MCF 10A (cell line): ENCODE measurements around the gene TRPM8. TPM values are rescaled to one million over a fixed set of nuclear protein-coding genes. Genes with fewer than 3 reads are reported as not detected.

ENCODE experiments used
- BruUV-seq: library from RNA; stranded (reverse); fragments of 400-500 nt; replicated peaks from 2 replicates; lab custom pipeline; 2021; lab: Mats Ljungman, UMichigan
- CTCF ChIA-PET: fragments of 300-600 bp; sonication (Branson Sonifier 250); formaldehyde crosslinking; extraction: SDS; loops from one replicate; lab custom pipeline; 2021; ENCODE audit warnings: antibody characterized with exemption, inconsistent platforms; lab: Yijun Ruan, JAX
- POLR2A ChIA-PET: fragments of 300-600, 350-650 bp; sonication (Branson Sonifier 250); formaldehyde crosslinking; extraction: SDS; loops from one replicate; lab custom pipeline; 2020; ENCODE audit warnings: antibody characterized with exemption, inconsistent platforms; lab: Yijun Ruan, JAX
- DNase-seq: peaks from one replicate; pipeline ENCODE4 v3.0.0-alpha.2; 2018; ENCODE audit not compliant: unreplicated experiment
- H3K27ac Mint-ChIP-seq: one replicate; pipeline ENCODE4 v1.8.0; 2022; ENCODE audit warnings: mild to moderate bottlenecking, low read depth, mixed read lengths; ENCODE audit not compliant: unreplicated experiment
- H3K27me3 Mint-ChIP-seq: one replicate; pipeline ENCODE4 v1.8.0; 2022; ENCODE audit warnings: mixed read lengths; ENCODE audit not compliant: insufficient read depth, unreplicated experiment
- H3K36me3 Mint-ChIP-seq: one replicate; pipeline ENCODE4 v1.8.0; 2022; ENCODE audit warnings: mild to moderate bottlenecking, moderate library complexity, mixed read lengths; ENCODE audit not compliant: insufficient read depth, unreplicated experiment
- H3K4me1 Mint-ChIP-seq: one replicate; pipeline ENCODE4 v1.8.0; 2022; ENCODE audit warnings: mixed read lengths; ENCODE audit not compliant: insufficient read depth, unreplicated experiment
- H3K4me3 Mint-ChIP-seq: one replicate; pipeline ENCODE4 v1.8.0; 2022; ENCODE audit warnings: mild to moderate bottlenecking, moderate library complexity, mixed read lengths; ENCODE audit not compliant: unreplicated experiment
- H3K9me3 Mint-ChIP-seq: one replicate; pipeline ENCODE4 v1.8.0; 2022; ENCODE audit warnings: mixed read lengths; ENCODE audit not compliant: unreplicated experiment
- intact Hi-C: fragments of 100-400 bp; cut with micrococcal nuclease; formaldehyde crosslinking; loops from 2 replicates; pipeline ENCODE4 v1.14.1; 2022
- total RNA-seq: library from RNA; stranded (reverse); gene quantifications from 2 replicates; pipeline ENCODE4 v1.2.3, GENCODE V29; 2022
- TF ChIP-seq, protein P1 (sequence below): fragments of 200-600 bp; IDR thresholded peaks from one replicate; pipeline ENCODE4 v1.8.0; 2022; ENCODE audit warnings: antibody characterized with exemption, mild to moderate bottlenecking; ENCODE audit not compliant: unreplicated experiment

TRPM8 gene
- total RNA-seq, 1 experiment from 2014 or later: not detected

DNA sequence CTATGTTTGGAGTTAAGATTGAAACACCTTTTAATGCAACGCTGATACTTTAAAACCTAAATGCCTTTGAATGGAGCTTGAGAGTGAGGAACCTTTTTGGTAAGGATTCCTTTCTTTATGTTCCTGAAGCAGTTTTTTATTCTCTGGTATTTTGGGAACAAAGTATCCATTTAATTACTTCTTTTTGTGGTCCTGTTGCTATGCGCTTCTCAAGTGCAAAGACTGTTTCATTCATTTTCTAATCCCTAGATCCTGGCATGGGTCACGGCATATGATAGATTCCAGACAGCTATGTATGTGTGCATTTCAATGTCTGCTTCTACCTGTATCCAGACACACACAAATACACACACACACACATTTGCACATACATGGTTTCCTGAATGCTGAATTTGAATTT is 28.0 kb downstream of the TRPM8 start:
- Mint-ChIP-seq H3K27ac (no peak overlapping the region), H3K36me3 (no peaks in the 10 kb centered on the region), H3K9me3 (no peaks in the 10 kb centered on the region), H3K27me3 (peaks cover 34% of the 10 kb centered on the region), H3K4me1 (no peaks in the 10 kb centered on the region), H3K4me3 (no peak overlapping the region)
- intact Hi-C loops: no loop called here
- no TSS peak for BruUV-seq
- TF ChIP-seq, protein P1, sequence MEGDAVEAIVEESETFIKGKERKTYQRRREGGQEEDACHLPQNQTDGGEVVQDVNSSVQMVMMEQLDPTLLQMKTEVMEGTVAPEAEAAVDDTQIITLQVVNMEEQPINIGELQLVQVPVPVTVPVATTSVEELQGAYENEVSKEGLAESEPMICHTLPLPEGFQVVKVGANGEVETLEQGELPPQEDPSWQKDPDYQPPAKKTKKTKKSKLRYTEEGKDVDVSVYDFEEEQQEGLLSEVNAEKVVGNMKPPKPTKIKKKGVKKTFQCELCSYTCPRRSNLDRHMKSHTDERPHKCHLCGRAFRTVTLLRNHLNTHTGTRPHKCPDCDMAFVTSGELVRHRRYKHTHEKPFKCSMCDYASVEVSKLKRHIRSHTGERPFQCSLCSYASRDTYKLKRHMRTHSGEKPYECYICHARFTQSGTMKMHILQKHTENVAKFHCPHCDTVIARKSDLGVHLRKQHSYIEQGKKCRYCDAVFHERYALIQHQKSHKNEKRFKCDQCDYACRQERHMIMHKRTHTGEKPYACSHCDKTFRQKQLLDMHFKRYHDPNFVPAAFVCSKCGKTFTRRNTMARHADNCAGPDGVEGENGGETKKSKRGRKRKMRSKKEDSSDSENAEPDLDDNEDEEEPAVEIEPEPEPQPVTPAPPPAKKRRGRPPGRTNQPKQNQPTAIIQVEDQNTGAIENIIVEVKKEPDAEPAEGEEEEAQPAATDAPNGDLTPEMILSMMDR: no peak
- DNase-seq: no peak
- ChIA-PET CTCF (no interaction called here), POLR2A (interaction anchor here (0.6 to 0.7 kb wide), 2 partner anchors 23 to 1530 kb away, joined by 3 read pairs; no protein-coding TSS in a partner anchor)

DNA sequence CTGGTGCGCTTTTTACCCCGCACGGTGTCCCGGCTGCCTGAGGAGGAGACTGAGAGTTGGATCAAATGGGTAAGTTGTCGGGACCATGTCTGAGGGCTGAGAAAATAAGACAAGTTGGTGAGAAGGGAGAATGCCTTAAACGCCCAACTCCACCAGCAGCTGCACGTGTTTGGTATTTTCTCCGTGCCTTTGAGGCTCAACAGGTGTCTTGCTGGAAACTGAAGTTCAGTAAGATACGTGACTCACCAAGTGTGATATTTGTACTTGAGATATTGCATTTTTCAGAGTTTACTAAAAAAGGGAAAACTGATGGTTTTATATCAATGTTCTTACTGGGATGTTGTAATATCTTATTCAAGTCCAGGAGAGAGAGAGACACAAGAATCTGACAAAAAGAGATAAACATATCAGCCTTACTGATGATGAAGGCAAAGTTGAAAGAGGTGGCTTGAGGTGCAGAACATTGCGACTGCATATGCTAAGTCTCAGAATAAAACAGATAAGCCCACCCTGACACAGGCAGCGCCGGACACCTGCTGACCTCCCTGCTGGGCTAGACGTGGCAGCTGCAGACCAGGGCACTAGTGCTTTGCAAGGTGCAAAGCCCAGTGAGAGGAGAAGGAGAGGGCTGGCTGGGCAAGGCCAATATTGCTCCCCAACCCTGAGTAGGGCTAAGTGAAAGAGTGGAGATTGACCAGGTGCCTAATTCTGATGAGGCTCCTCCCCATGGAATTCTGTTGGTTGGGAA is 33.1 kb downstream of the TRPM8 start:
- TF ChIP-seq, protein P1: no peak
- peaks cover 73% of the 10 kb centered on the region for H3K27me3 Mint-ChIP-seq
- CTCF ChIA-PET: no interaction called here

DNA sequence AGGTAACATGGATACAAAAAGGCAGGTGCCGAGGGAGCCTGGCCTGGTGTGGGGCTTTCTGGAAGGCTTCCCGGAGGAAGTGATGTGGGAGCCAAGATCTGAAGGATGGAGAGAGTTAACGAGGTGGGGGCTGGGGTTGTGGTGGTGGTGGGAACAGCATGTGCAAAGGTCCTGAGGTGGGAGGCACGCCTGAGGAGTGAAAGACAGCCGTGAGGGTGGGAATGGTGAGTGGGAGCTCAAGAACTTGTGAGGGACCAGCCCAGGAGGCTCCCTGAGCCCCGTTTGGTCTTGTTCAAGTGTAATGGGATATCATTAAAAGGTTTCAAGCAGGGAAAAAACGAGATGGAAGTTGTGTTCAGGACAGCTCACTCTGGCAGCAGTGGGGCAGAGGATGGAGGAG is 35.2 kb downstream of the TRPM8 start:
- no peaks in the 10 kb centered on the region for H3K9me3 Mint-ChIP-seq
- POLR2A ChIA-PET: interaction anchor here (0.6 kb wide), 1 partner anchor 33 kb away, joined by 3 read pairs; no protein-coding TSS in a partner anchor
- H3K4me1 Mint-ChIP-seq: no peaks in the 10 kb centered on the region
- CTCF ChIA-PET: interaction anchor here (0.6 kb wide), 1 partner anchor 71 kb away, joined by 3 read pairs; no protein-coding TSS in a partner anchor
- peaks cover 60% of the 10 kb centered on the region for H3K27me3 Mint-ChIP-seq
- no peak overlapping the region for H3K27ac Mint-ChIP-seq
- H3K36me3 Mint-ChIP-seq: no peaks in the 10 kb centered on the region
- H3K4me3 Mint-ChIP-seq: no peak overlapping the region
- intact Hi-C loops: no loop called here
- no peak for DNase-seq
- no TSS peak for BruUV-seq
- TF ChIP-seq, protein P1: no peak

More for the DNA sequence above, 33.1 kb downstream of the TRPM8 start:
- no TSS peak for BruUV-seq
- no peaks in the 10 kb centered on the region for H3K4me1 Mint-ChIP-seq
- POLR2A ChIA-PET: no interaction called here
- no peaks in the 10 kb centered on the region for H3K9me3 Mint-ChIP-seq
- no peaks in the 10 kb centered on the region for H3K36me3 Mint-ChIP-seq
- no peak for DNase-seq
- intact Hi-C loops: no loop called here
- H3K27ac Mint-ChIP-seq: no peak overlapping the region
- no peak overlapping the region for H3K4me3 Mint-ChIP-seq

DNA sequence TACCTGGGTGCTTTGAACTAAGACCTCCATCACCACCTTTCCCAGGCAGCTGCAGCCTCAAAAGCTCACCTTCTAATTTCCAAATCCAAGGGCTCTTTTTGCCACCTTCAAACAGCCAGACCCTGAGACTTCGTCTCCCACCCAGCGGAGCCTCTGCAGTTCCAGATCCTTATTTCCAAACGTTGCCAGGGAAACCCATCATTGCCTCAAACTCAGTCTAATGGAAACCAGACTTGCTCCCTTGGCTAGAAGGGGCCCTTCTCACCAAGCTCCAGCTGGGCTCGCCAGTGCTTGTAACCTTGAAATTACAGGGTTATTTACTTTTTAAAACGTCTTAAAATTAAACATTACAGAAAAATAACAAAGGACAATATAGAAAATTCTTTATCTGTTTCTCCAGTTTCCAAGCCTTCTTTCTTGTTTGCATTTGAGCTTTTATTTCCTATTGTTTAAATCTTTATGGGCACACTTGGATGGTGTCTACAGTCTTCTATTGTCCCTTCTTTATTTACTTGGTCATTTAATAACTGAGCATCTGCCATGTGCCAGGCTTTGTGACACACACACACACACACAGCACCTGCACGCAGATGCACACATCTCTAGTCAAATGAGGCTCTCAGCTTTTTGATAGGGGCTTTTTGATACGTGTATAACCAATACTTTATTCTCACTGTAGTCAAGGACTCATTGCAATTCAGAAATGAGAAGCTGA is 36.1 kb downstream of the TRPM8 start:
- BruUV-seq: no TSS peak
- Mint-ChIP-seq H3K4me3 (no peak overlapping the region), H3K27ac (no peak overlapping the region), H3K9me3 (no peaks in the 10 kb centered on the region), H3K4me1 (no peaks in the 10 kb centered on the region), H3K27me3 (peaks cover 50% of the 10 kb centered on the region), H3K36me3 (no peaks in the 10 kb centered on the region)
- TF ChIP-seq, protein P1: no peak
- ChIA-PET POLR2A (interaction anchor here (0.5 to 1.0 kb wide), 2 partner anchors 10 to 283 kb away, joined by 3 read pairs; no protein-coding TSS in a partner anchor), CTCF (interaction anchor here (0.6 to 1.2 kb wide), 4 partner anchors 20 to 549 kb away, joined by 3 to 5 read pairs (median 3); no protein-coding TSS in a partner anchor)
- DNase-seq: no peak
- intact Hi-C loops: no loop called here
